HL-60 (cell line): Measurements from ENCODE around the gene ENPP7.

Source experiments
- DNase-seq, 2 experiments: peaks; one replicate each; pipeline ENCODE4 v3.0.0-alpha.2; 2010 to 2020; ENCODE audit warnings: low read depth in 1 of 2, low spot score in 1 of 2
- H3K27ac ChIP-seq: fragments of 250-450 bp; sonication (Bioruptor Pico); replicated peaks from 2 replicates; pipeline ENCODE4 v1.5.1; 2020; ENCODE audit warnings: mild to moderate bottlenecking, moderate library complexity
- H3K27me3 ChIP-seq: fragments of 250-450 bp; sonication (Bioruptor Pico); 2 replicates; pipeline ENCODE4 v1.5.1; 2021; ENCODE audit warnings: mild to moderate bottlenecking, moderate library complexity; ENCODE audit not compliant: insufficient read depth, poor library complexity, severe bottlenecking
- H3K4me3 ChIP-seq: replicated peaks from 2 replicates; pipeline ENCODE4 v1.5.1; 2011; ENCODE audit warnings: mild to moderate bottlenecking, control low read depth, low read length; ENCODE audit not compliant: insufficient read depth
- CTCF ChIP-seq: IDR thresholded peaks from one replicate; pipeline ENCODE4 v1.5.1; 2011; ENCODE audit warnings: low read length, control low read depth, inconsistent platforms; ENCODE audit not compliant: insufficient read depth
- GABPA ChIP-seq: IDR thresholded peaks from 2 replicates; pipeline ENCODE4 v1.6.1; 2012; ENCODE audit warnings: low read depth
- POLR2AphosphoS5 ChIP-seq: IDR thresholded peaks from 2 replicates; pipeline ENCODE4 v1.6.1; 2012; ENCODE audit warnings: low read depth
- REST ChIP-seq: IDR thresholded peaks from 2 replicates; pipeline ENCODE4 v1.6.1; 2012; ENCODE audit warnings: low read depth; ENCODE audit not compliant: insufficient replicate concordance
- SPI1 ChIP-seq: IDR thresholded peaks from 2 replicates; pipeline ENCODE4 v1.6.1; 2012; ENCODE audit warnings: low read depth, mild to moderate bottlenecking, borderline replicate concordance

Gene ENPP7

GRCh38 chr17:79696610-79696982 lies 34.1 kb upstream of the ENPP7 start:
- Histone ChIP-seq H3K27ac (no peak overlapping the region), H3K27me3 (peaks cover 10% of the 10 kb centered on the region), H3K4me3 (no peak overlapping the region)
- no peak for TF ChIP-seq POLR2AphosphoS5
- no peak for TF ChIP-seq REST
- TF ChIP-seq CTCF: no peak
- no peak for TF ChIP-seq GABPA
- TF ChIP-seq SPI1: no peak
- DNase-seq: no peak

GRCh38 chr17:79698146-79698846 lies 32.4 kb upstream of the ENPP7 start:
- H3K27me3 ChIP-seq: peaks cover 10% of the 10 kb centered on the region
- no peak overlapping the region for H3K4me3 ChIP-seq
- TF ChIP-seq CTCF (no peak), POLR2AphosphoS5 (no peak), REST (no peak), GABPA (no peak), SPI1 (no peak)
- H3K27ac ChIP-seq: no peak overlapping the region
- DNase-seq: no peak

GRCh38 chr17:79699386-79700036 lies 31.2 kb upstream of the ENPP7 start:
- no peak overlapping the region for H3K27ac ChIP-seq
- peaks cover 10% of the 10 kb centered on the region for H3K27me3 ChIP-seq

More at GRCh38 chr17:79699386-79700036, 31.2 kb upstream of the ENPP7 start:
- DNase-seq: no peak
- no peak for TF ChIP-seq CTCF
- TF ChIP-seq POLR2AphosphoS5: no peak
- TF ChIP-seq SPI1: no peak
- no peak for TF ChIP-seq GABPA
- no peak for TF ChIP-seq REST
- H3K4me3 ChIP-seq: no peak overlapping the region
